DND-41 (cell line): ENCODE data around the gene CFAP61.

Experiments used
- ATAC-seq: fragments of 200-7000 bp; cut with Tn5 transposase; 3 replicates; pipeline ENCODE4 v1.9.1; 2021; ENCODE audit warnings: low read depth; ENCODE audit not compliant: insufficient read depth
- DNase-seq: peaks from one replicate; pipeline ENCODE4 v3.0.0-alpha.2; 2020
- H2AFZ ChIP-seq: 2 replicates; pipeline ENCODE4 v1.6.0; 2012; ENCODE audit warnings: low read depth, low read length
- H3K27ac ChIP-seq: 2 replicates; pipeline ENCODE4 v1.5.1; 2012; ENCODE audit warnings: low read length, inconsistent platforms
- H3K27me3 ChIP-seq: fragments of 200-600 bp; sonication (generic); 2 replicates; pipeline ENCODE4 v1.6.0; 2012; ENCODE audit warnings: low read length, mild to moderate bottlenecking, inconsistent platforms; ENCODE audit not compliant: insufficient read depth, poor library complexity
- H3K36me3 ChIP-seq: 2 replicates; pipeline ENCODE4 v1.5.1; 2012; ENCODE audit warnings: low read length, inconsistent platforms; ENCODE audit not compliant: insufficient read depth
- H3K4me1 ChIP-seq: 2 replicates; pipeline ENCODE4 v1.5.1; 2012; ENCODE audit warnings: mild to moderate bottlenecking, low read length; ENCODE audit not compliant: insufficient read depth
- H3K4me2 ChIP-seq: 2 replicates; pipeline ENCODE4 v1.6.0; 2012; ENCODE audit warnings: mild to moderate bottlenecking, moderate library complexity, low read length, inconsistent platforms; ENCODE audit not compliant: insufficient read depth
- H3K4me3 ChIP-seq, 2 experiments: fragments of 200-600 bp in 1 of 2; shearing (Covaris generic) in 1 of 2; 2 replicates each; pipeline ENCODE4 v1.5.1; 2012 to 2016; ENCODE audit warnings: inconsistent platforms in 2 of 2, low read length in 2 of 2, mild to moderate bottlenecking in 2 of 2, low read depth in 1 of 2, moderate library complexity in 1 of 2
- H3K79me2 ChIP-seq: 2 replicates; pipeline ENCODE4 v1.6.0; 2012; ENCODE audit warnings: low read length, inconsistent platforms; ENCODE audit not compliant: insufficient read depth
- H3K9ac ChIP-seq: 2 replicates; pipeline ENCODE4 v1.6.0; 2012; ENCODE audit warnings: low read depth, mild to moderate bottlenecking, inconsistent platforms, low read length, moderate library complexity
- H3K9me3 ChIP-seq: 2 replicates; pipeline ENCODE4 v1.5.1; 2012; ENCODE audit warnings: low read length, moderate library complexity, mild to moderate bottlenecking, inconsistent platforms; ENCODE audit not compliant: insufficient read depth, severe bottlenecking
- H4K20me1 ChIP-seq: 2 replicates; pipeline ENCODE4 v1.6.0; 2012; ENCODE audit warnings: low read length; ENCODE audit not compliant: insufficient read depth
- CTCF ChIP-seq: IDR thresholded peaks from 2 replicates; pipeline ENCODE4 v1.5.1; 2012; ENCODE audit warnings: borderline replicate concordance, low read length, moderate library complexity, mild to moderate bottlenecking; ENCODE audit not compliant: poor library complexity, severe bottlenecking; ENCODE audit errors: extremely low read depth
- EZH2 ChIP-seq: IDR thresholded peaks from 3 replicates; pipeline ENCODE4 v1.6.1; 2012; ENCODE audit warnings: borderline replicate concordance, low read depth, mild to moderate bottlenecking, moderate library complexity, low read length, inconsistent platforms; ENCODE audit not compliant: severe bottlenecking

CFAP61 gene

GRCh38 chr20:20012541-20012940 lies 39.8 kb upstream of the CFAP61 start:
- Histone ChIP-seq H3K36me3 (no peaks in the 10 kb centered on the region; the same call in 1 of the 2 replicates), H2AFZ (no peak overlapping the region), H3K4me1 (peaks cover 8% of the 10 kb centered on the region), H3K9me3 (no peaks in the 10 kb centered on the region), H3K9ac (no peak overlapping the region), H3K79me2 (peaks cover 8% of the 10 kb centered on the region), H3K4me3 (no peak overlapping the region), H3K27ac (no peak overlapping the region), H3K4me2 (no peak overlapping the region), H3K27me3 (peaks cover 11% of the 10 kb centered on the region), H4K20me1 (peaks cover under 1% of the 10 kb centered on the region)
- TF ChIP-seq EZH2 (no peak), CTCF (no peak)
- DNase-seq (no peak), ATAC-seq (no peak)

- Histone ChIP-seq H3K9ac (no peak overlapping the region), H3K27ac (no peak overlapping the region), H4K20me1 (peaks cover 17% of the 10 kb centered on the region), H3K4me2 (no peak overlapping the region), H3K4me1 (peaks cover 27% of the 10 kb centered on the region), H3K79me2 (peaks cover 29% of the 10 kb centered on the region), H3K4me3 (no peak overlapping the region), H3K9me3 (no peaks in the 10 kb centered on the region), H3K27me3 (peaks cover 3% of the 10 kb centered on the region), H2AFZ (no peak overlapping the region), H3K36me3 (peaks cover 10% of the 10 kb centered on the region)
- DNase-seq: no peak
- no peak for TF ChIP-seq EZH2
- TF ChIP-seq CTCF: no peak
- ATAC-seq: no peak
Measured at GRCh38 chr20:20014659-20015058, 37.7 kb upstream of the CFAP61 start.

- no peaks in the 10 kb centered on the region for H3K27me3 ChIP-seq
- peak within 1 kb of the TSS; percentile 92 for H3K9ac ChIP-seq
- peaks cover 19% of the 10 kb centered on the region for H3K36me3 ChIP-seq
- peaks cover 54% of the 10 kb centered on the region for H3K79me2 ChIP-seq
- ATAC-seq: peak; percentile 98
- H2AFZ ChIP-seq: peak within 1 kb of the TSS; percentile 80
- peak within 1 kb of the TSS; percentile 75 for H3K27ac ChIP-seq
- H3K4me2 ChIP-seq: peak within 1 kb of the TSS; percentile 87
- H3K4me1 ChIP-seq: peaks cover 42% of the 10 kb centered on the region
- peak; percentile 92 for DNase-seq
- TF ChIP-seq CTCF (peak; percentile 82), EZH2 (no peak)
- peak within 1 kb of the TSS; percentile 94 to 99 for H3K4me3 ChIP-seq
- H4K20me1 ChIP-seq: peaks cover 38% of the 10 kb centered on the region
- no peaks in the 10 kb centered on the region for H3K9me3 ChIP-seq
Measured at GRCh38 chr20:20017001-20017843, 35.1 kb upstream of the CFAP61 start, which contains the start of gene NAA20. TSS of gene NAA20 (plus strand) at chr20:20017362. CDS start at chr20:20017397, 35 bp downstream.

GRCh38 chr20:20017844-20018185 lies 34.5 kb upstream of the CFAP61 start:
- TF ChIP-seq EZH2: no peak
- no peak for TF ChIP-seq CTCF
- H3K4me3 ChIP-seq: peak overlapping the region; percentile 94 to 99
- peaks cover 42% of the 10 kb centered on the region for H3K4me1 ChIP-seq
- H3K79me2 ChIP-seq: peaks cover 60% of the 10 kb centered on the region
- ATAC-seq (peak; percentile 22), DNase-seq (peak; percentile 21)
- H3K27ac ChIP-seq: peak overlapping the region; percentile 75
- peaks cover 44% of the 10 kb centered on the region for H4K20me1 ChIP-seq
- peak overlapping the region; percentile 80 for H2AFZ ChIP-seq
- no peaks in the 10 kb centered on the region for H3K9me3 ChIP-seq
- peak overlapping the region; percentile 92 for H3K9ac ChIP-seq
- H3K36me3 ChIP-seq: peaks cover 23% of the 10 kb centered on the region
- H3K4me2 ChIP-seq: peak overlapping the region; percentile 87
- H3K27me3 ChIP-seq: no peaks in the 10 kb centered on the region
